Natural killer cell (primary cell): ENCODE measurements around the gene SHISAL2A. TPM values are rescaled to one million over a fixed set of nuclear protein-coding genes. Genes with fewer than 3 reads are reported as not detected.

ENCODE experiments used
- ATAC-seq, 3 donors: fragments of 150-1000 bp in 2 of 3; fragments of 200-7000 bp in 1 of 3; cut with Tn5 transposase; 1 replicate in 1 of 3; 2 replicates in 2 of 3; pipeline ENCODE4 v1.10.0; 2021; ENCODE audit warnings: mild to moderate bottlenecking in 2 of 3, moderate library complexity in 2 of 3
- DNase-seq, 2 donors: peaks; one replicate each; pipeline versions ENCODE4 v3.0.0 to v3.0.0-alpha.2; 2013 to 2021; ENCODE audit warnings: mixed read lengths in 1 of 2
- H3K27ac ChIP-seq: one replicate; pipeline ENCODE4 v1.5.1; 2013; ENCODE audit warnings: mild to moderate bottlenecking, low read length
- H3K27me3 ChIP-seq: one replicate; pipeline ENCODE4 v1.6.1; 2013; ENCODE audit warnings: low read length; ENCODE audit not compliant: control insufficient read depth, insufficient read depth
- H3K36me3 ChIP-seq: one replicate; pipeline ENCODE4 v1.6.1; 2013; ENCODE audit warnings: low read length; ENCODE audit not compliant: control insufficient read depth, insufficient read depth
- H3K4me1 ChIP-seq: one replicate; pipeline ENCODE4 v1.6.1; 2013; ENCODE audit warnings: low read length; ENCODE audit not compliant: control insufficient read depth, insufficient read depth
- H3K4me3 ChIP-seq: one replicate; pipeline ENCODE4 v1.5.1; 2013; ENCODE audit warnings: low read length
- H3K9me3 ChIP-seq: one replicate; pipeline ENCODE4 v1.6.1; 2013; ENCODE audit warnings: low read length; ENCODE audit not compliant: control insufficient read depth, insufficient read depth
- H3K27ac Mint-ChIP-seq, 2 donors: one replicate each; pipeline ENCODE4 v1.8.0; 2022; ENCODE audit warnings: mild to moderate bottlenecking in 2 of 2, mixed read lengths in 2 of 2, moderate library complexity in 1 of 2
- H3K27me3 Mint-ChIP-seq, 2 donors: one replicate each; pipeline ENCODE4 v1.8.0; 2022; ENCODE audit warnings: low read depth in 2 of 2, mixed read lengths in 2 of 2
- H3K36me3 Mint-ChIP-seq: one replicate; pipeline ENCODE4 v1.8.0; 2022; ENCODE audit warnings: mixed read lengths
- H3K4me1 Mint-ChIP-seq, 2 donors: one replicate each; pipeline ENCODE4 v1.8.0; 2022; ENCODE audit warnings: mixed read lengths in 2 of 2
- H3K4me3 Mint-ChIP-seq: one replicate; pipeline ENCODE4 v1.8.0; 2022; ENCODE audit warnings: mild to moderate bottlenecking, moderate library complexity, mixed read lengths
- H3K9me3 Mint-ChIP-seq, 2 donors: one replicate each; pipeline ENCODE4 v1.8.0; 2022; ENCODE audit warnings: mixed read lengths in 2 of 2
- CTCF ChIP-seq: fragments of 200-600 bp; IDR thresholded peaks from one replicate; pipeline ENCODE4 v1.8.0; 2022; ENCODE audit warnings: antibody characterized with exemption
- WGBS: methylation state at CpG from one replicate; pipeline ENCODE4 v1.1.7; 2013; ENCODE audit warnings: missing lambda C conversion rate; ENCODE audit not compliant: insufficient coverage; 5-methylcytosine and 5-hydroxymethylcytosine counted together
- intact Hi-C: fragments of 100-400 bp; cut with micrococcal nuclease; formaldehyde crosslinking; loops from one replicate; pipeline ENCODE4 v1.14.2; 2022
- total RNA-seq, 4 donors: library from RNA; stranded (reverse); fragments of 120-200 nt in 1 of 4; gene quantifications; one replicate each; pipeline versions ENCODE4 v1.2.3 to v1.2.4, GENCODE V29; 2013 to 2022

SHISAL2A gene
- total RNA-seq, 3 donors from 2014 or later (not counting 1 experiment from before 2014, with no cell fraction given), result 14.0 to 31.4 (median 16.2) TPM

GRCh38 chr1:52662645-52663313, 29.8 kb downstream of the SHISAL2A start:
- Mint-ChIP-seq H3K9me3 (no peaks in the 10 kb centered on the region), H3K27me3 (no peaks in the 10 kb centered on the region), H3K4me3 (no peak overlapping the region), H3K4me1 (peaks cover 8 to 10% of the 10 kb centered on the region in 2 donors), H3K36me3 (no peaks in the 10 kb centered on the region), H3K27ac (peak overlapping the region in 1 of 2 donors; percentile 52)
- H3K4me3 ChIP-seq, result no peak overlapping the region
- intact Hi-C loops, result no loop called here
- TF ChIP-seq CTCF, result no peak
- no peaks in the 10 kb centered on the region for H3K4me1 ChIP-seq
- no peak for ATAC-seq
- H3K27me3 ChIP-seq, result no peaks in the 10 kb centered on the region
- H3K36me3 ChIP-seq, result peaks cover 12% of the 10 kb centered on the region
- no peaks in the 10 kb centered on the region for H3K9me3 ChIP-seq
- no peak overlapping the region for H3K27ac ChIP-seq
- DNase-seq, result no peak
- 74% methylated on average over 13 of the region's 13 CpGs for WGBS

GRCh38 chr1:52663716-52664115, 30.7 kb downstream of the SHISAL2A start:
- 97% methylated on average over 3 of the region's 5 CpGs for WGBS
- TF ChIP-seq CTCF, result no peak

GRCh38 chr1:52665006-52665941, 32.3 kb downstream of the SHISAL2A start:
- Mint-ChIP-seq H3K4me1 (peaks cover 0 to 4% of the 10 kb centered on the region in 2 donors), H3K36me3 (no peaks in the 10 kb centered on the region), H3K4me3 (no peak overlapping the region), H3K27ac (peak overlapping the region in 1 of 2 donors; percentile 49), H3K27me3 (no peaks in the 10 kb centered on the region), H3K9me3 (no peaks in the 10 kb centered on the region)
- 97% methylated on average over 7 of the region's 8 CpGs for WGBS
- H3K36me3 ChIP-seq, result peaks cover 12% of the 10 kb centered on the region
- TF ChIP-seq CTCF, result no peak
- no peaks in the 10 kb centered on the region for H3K27me3 ChIP-seq
- intact Hi-C loops, result no loop called here
- no peak overlapping the region for H3K27ac ChIP-seq
- DNase-seq (no peak), ATAC-seq (no peak)
- H3K4me3 ChIP-seq, result no peak overlapping the region
- no peaks in the 10 kb centered on the region for H3K9me3 ChIP-seq
- no peaks in the 10 kb centered on the region for H3K4me1 ChIP-seq

More at GRCh38 chr1:52663716-52664115, 30.7 kb downstream of the SHISAL2A start:
- H3K4me3 ChIP-seq, result no peak overlapping the region
- H3K36me3 ChIP-seq, result peaks cover 19% of the 10 kb centered on the region
- DNase-seq, result no peak
- no peaks in the 10 kb centered on the region for H3K9me3 ChIP-seq
- H3K27me3 ChIP-seq, result no peaks in the 10 kb centered on the region
- intact Hi-C loops, result no loop called here
- ATAC-seq, result no peak
- Mint-ChIP-seq H3K27me3 (no peaks in the 10 kb centered on the region), H3K4me1 (peaks cover 8 to 10% of the 10 kb centered on the region in 2 donors), H3K36me3 (no peaks in the 10 kb centered on the region), H3K27ac (no peak overlapping the region), H3K4me3 (no peak overlapping the region), H3K9me3 (no peaks in the 10 kb centered on the region)
- H3K27ac ChIP-seq, result no peak overlapping the region
- H3K4me1 ChIP-seq, result no peaks in the 10 kb centered on the region
